Lower leg skin (tissue), 3 donors: ENCODE results near the gene MTFR1L.

Source experiments
- POLR2A ChIP-seq, 2 donors: fragments of 450-650 bp; IDR thresholded peaks; one replicate each; pipeline ENCODE4 v1.6.1; 2016 to 2017; ENCODE audit warnings: antibody characterized with exemption in 2 of 2, mild to moderate bottlenecking in 1 of 2, moderate library complexity in 1 of 2
- TF ChIP-seq, protein P1 (sequence below), 3 donors: fragments of 450-650 bp; IDR thresholded peaks; one replicate each; pipeline ENCODE4 v1.5.1; 2016; ENCODE audit warnings: antibody characterized with exemption in 3 of 3, mild to moderate bottlenecking in 3 of 3, moderate library complexity in 2 of 3

DNA sequence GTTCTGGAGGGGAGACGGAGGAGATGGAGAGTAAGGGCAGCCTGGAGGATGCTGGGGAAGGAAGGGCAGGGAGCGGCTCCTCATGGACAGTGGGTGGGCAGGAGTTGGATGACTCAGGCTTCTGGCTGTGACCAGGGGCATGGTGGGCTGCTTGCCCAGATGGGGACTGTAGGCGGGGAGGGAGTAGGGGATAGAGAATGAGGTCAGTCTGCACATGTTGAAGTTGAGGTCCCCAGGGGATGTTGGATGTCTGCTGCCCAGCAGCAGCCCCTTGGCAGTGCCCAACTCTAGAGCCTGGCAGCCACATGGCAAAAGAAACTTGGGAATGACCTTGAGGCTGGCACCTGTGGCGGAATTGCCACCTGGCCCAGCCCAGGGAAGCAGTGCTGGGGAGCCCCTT lies 13.3 kb upstream of the MTFR1L start:
- TF ChIP-seq, protein P1, sequence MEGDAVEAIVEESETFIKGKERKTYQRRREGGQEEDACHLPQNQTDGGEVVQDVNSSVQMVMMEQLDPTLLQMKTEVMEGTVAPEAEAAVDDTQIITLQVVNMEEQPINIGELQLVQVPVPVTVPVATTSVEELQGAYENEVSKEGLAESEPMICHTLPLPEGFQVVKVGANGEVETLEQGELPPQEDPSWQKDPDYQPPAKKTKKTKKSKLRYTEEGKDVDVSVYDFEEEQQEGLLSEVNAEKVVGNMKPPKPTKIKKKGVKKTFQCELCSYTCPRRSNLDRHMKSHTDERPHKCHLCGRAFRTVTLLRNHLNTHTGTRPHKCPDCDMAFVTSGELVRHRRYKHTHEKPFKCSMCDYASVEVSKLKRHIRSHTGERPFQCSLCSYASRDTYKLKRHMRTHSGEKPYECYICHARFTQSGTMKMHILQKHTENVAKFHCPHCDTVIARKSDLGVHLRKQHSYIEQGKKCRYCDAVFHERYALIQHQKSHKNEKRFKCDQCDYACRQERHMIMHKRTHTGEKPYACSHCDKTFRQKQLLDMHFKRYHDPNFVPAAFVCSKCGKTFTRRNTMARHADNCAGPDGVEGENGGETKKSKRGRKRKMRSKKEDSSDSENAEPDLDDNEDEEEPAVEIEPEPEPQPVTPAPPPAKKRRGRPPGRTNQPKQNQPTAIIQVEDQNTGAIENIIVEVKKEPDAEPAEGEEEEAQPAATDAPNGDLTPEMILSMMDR (IDR thresholded peaks at IDR 0.05), result no peak
- no peak for TF ChIP-seq POLR2A (IDR thresholded peaks at IDR 0.05)
